HG02610 (cell line): ENCODE data around the gene CNDP1.
"Not testable (repeated sequence)": the region's sequence is repeated elsewhere in the genome, so short reads cannot be mapped to it uniquely, and the experiment has no call there.

ENCODE experiments used
- ATAC-seq: cut with Tn5 transposase; IDR thresholded peaks from one replicate; pipeline ENCODE4 v1.9.1; 2021; ENCODE audit warnings: mild to moderate bottlenecking, moderate library complexity; ENCODE audit not compliant: unreplicated experiment

The CNDP1 gene

GRCh38 chr18:74534150-74534969, at the start of gene CNDP1:
Gene CNDP1 (plus strand): TSS chr18:74534500. CDS start chr18:74534668, 168 bp downstream.
- ATAC-seq, result no peak

GRCh38 chr18:74486119-74486849, 48.0 kb upstream of the CNDP1 start:
- no peak for ATAC-seq

GRCh38 chr18:74488354-74488753, 45.9 kb upstream of the CNDP1 start:
- no peak for ATAC-seq

- no peak for ATAC-seq
Measured at GRCh38 chr18:74488864-74489263, 45.4 kb upstream of the CNDP1 start.

GRCh38 chr18:74489676-74490075, 44.6 kb upstream of the CNDP1 start:
- ATAC-seq, result no peak

- no peak for ATAC-seq
Measured at GRCh38 chr18:74492259-74492658, 42.0 kb upstream of the CNDP1 start.

GRCh38 chr18:74493689-74494088, 40.6 kb upstream of the CNDP1 start:
- ATAC-seq, result no peak

- ATAC-seq, result no peak
Measured at GRCh38 chr18:74494514-74494913, 39.8 kb upstream of the CNDP1 start.

- ATAC-seq, result peak; percentile 73
Measured at GRCh38 chr18:74495581-74496507, 38.5 kb upstream of the CNDP1 start, which contains the start of gene CNDP2. Gene CNDP2 (plus strand): TSS chr18:74496363. CDS start chr18:74499974, 3,611 bp downstream.

- peak; percentile 15 for ATAC-seq
Measured at GRCh38 chr18:74496508-74497323, 37.6 kb upstream of the CNDP1 start.

- ATAC-seq, result no peak
Measured at GRCh38 chr18:74497324-74497676, 37.0 kb upstream of the CNDP1 start.

GRCh38 chr18:74497778-74498177, 36.5 kb upstream of the CNDP1 start:
- no peak for ATAC-seq

- ATAC-seq, result peak; percentile 35
Measured at GRCh38 chr18:74498712-74499627, 35.3 kb upstream of the CNDP1 start.

GRCh38 chr18:74499633-74500032, 34.7 kb upstream of the CNDP1 start:
- ATAC-seq, result peak; percentile 35

- ATAC-seq, result no peak
Measured at GRCh38 chr18:74500372-74500771, 33.9 kb upstream of the CNDP1 start.

- not testable (repeated sequence) for ATAC-seq
Measured at GRCh38 chr18:74500774-74501173, 33.5 kb upstream of the CNDP1 start.

GRCh38 chr18:74501386-74501785, 32.9 kb upstream of the CNDP1 start:
- ATAC-seq, result no peak

GRCh38 chr18:74503137-74503536, 31.2 kb upstream of the CNDP1 start:
- ATAC-seq, result no peak

- ATAC-seq, result no peak
Measured at GRCh38 chr18:74505776-74506175, 28.5 kb upstream of the CNDP1 start.
